K562 (cell line): ENCODE measurements around the gene PIK3CG. TPM values are rescaled to one million over a fixed set of nuclear protein-coding genes. Genes with fewer than 3 reads are reported as not detected.
A peak's percentile ranks its signal among the peaks of the same experiment; 100 is the strongest.

Experiments used
- BCL6 ChIP-seq: fragments of 250-450 bp; sonication (Bioruptor Pico); IDR thresholded peaks from 2 replicates; pipeline ENCODE4 v1.4.0; 2020
- ELF4 ChIP-seq: fragments of 450-650 bp; formaldehyde crosslinking; IDR thresholded peaks from 2 replicates; pipeline ENCODE4 v1.4.0; 2022; ENCODE audit warnings: missing genetic modification characterization
- EP400 ChIP-seq: fragments of 450-650 bp; IDR thresholded peaks from 2 replicates; pipeline ENCODE4 v1.6.1; 2017; ENCODE audit warnings: antibody characterized with exemption, mild to moderate bottlenecking, moderate library complexity
- FOXJ3 ChIP-seq: sonication (generic); formaldehyde crosslinking; IDR thresholded peaks from 2 replicates; pipeline ENCODE4 v1.4.0; 2020; ENCODE audit warnings: mild to moderate bottlenecking, missing genetic modification reagents
- MAFF ChIP-seq: IDR thresholded peaks from 2 replicates; pipeline ENCODE4 v1.6.1; 2012; ENCODE audit warnings: low read length, improper control_type of control experiment
- RHOXF2B ChIP-seq: fragments of 250-450 bp; sonication (Bioruptor Pico); conservative IDR thresholded peaks from 2 replicates; pipeline ENCODE4 v1.5.1; 2021
- SAFB2 ChIP-seq: fragments of 200-400 bp; formaldehyde crosslinking; IDR thresholded peaks from 2 replicates; pipeline ENCODE4 v1.6.1; 2018; ENCODE audit warnings: borderline replicate concordance, low read length, low read depth, moderate library complexity; ENCODE audit not compliant: severe bottlenecking
- TSC22D4 ChIP-seq: fragments of 450-650 bp; IDR thresholded peaks from 2 replicates; pipeline ENCODE4 v1.6.1; 2016; ENCODE audit warnings: missing genetic modification characterization, missing biosample characterization, control low read depth
- polyA plus RNA-seq, 8 experiments: library from polyadenylated mRNA; depleted of rRNA in 4 of 8; stranded (reverse) in 5 of 8; unstranded in 3 of 8; fragments of >200 nt; fragmentation: Nextera tagmentation in 2 of 8; fragmentation: Illumina TruSeq in 1 of 8; extraction: Ambion mirVana in 2 of 8; extraction: Trizol in 1 of 8; gene quantifications; 2 replicates each; pipeline versions ENCODE4 v1.2.1 to v1.2.3, GENCODE V29; 2011 to 2014; ENCODE audit warnings: inconsistent platforms in 1 of 8, missing spikeins in 1 of 8
- total RNA-seq, 7 experiments: library from RNA; depleted of rRNA in 6 of 7; stranded (reverse); fragments of >200 nt in 6 of 7; fragmentation: Illumina TruSeq in 2 of 7; extraction: Trizol in 2 of 7; gene quantifications; 2 replicates each; pipeline versions ENCODE4 v1.2.1 to v1.2.3, GENCODE V29; 2011 to 2021; ENCODE audit warnings: low replicate concordance in 1 of 7
- TF ChIP-seq, protein P1 (sequence below): IDR thresholded peaks from 2 replicates; pipeline ENCODE4 v1.6.1; 2011; ENCODE audit warnings: borderline replicate concordance, low read depth, mild to moderate bottlenecking, moderate library complexity, low read length; ENCODE audit not compliant: insufficient read depth, poor library complexity, severe bottlenecking
- TF ChIP-seq, protein P2 (sequence below): fragments of 250-450 bp; sonication (Bioruptor Pico); IDR thresholded peaks from 2 replicates; pipeline ENCODE4 v1.9.0; 2021; ENCODE audit warnings: mild to moderate bottlenecking, inconsistent platforms
- TF ChIP-seq, protein P3 (sequence below): fragments of 450-650 bp; formaldehyde crosslinking; IDR thresholded peaks from 2 replicates; pipeline ENCODE4 v1.4.0; 2020; ENCODE audit warnings: mild to moderate bottlenecking

Gene PIK3CG
- total and polyA plus RNA-seq, 9 of the 15 experiments (the other 6 are each of a cell fraction or from before 2014, with no cell fraction given): 5.3 to 42.5 (median 29.0) TPM

DNA sequence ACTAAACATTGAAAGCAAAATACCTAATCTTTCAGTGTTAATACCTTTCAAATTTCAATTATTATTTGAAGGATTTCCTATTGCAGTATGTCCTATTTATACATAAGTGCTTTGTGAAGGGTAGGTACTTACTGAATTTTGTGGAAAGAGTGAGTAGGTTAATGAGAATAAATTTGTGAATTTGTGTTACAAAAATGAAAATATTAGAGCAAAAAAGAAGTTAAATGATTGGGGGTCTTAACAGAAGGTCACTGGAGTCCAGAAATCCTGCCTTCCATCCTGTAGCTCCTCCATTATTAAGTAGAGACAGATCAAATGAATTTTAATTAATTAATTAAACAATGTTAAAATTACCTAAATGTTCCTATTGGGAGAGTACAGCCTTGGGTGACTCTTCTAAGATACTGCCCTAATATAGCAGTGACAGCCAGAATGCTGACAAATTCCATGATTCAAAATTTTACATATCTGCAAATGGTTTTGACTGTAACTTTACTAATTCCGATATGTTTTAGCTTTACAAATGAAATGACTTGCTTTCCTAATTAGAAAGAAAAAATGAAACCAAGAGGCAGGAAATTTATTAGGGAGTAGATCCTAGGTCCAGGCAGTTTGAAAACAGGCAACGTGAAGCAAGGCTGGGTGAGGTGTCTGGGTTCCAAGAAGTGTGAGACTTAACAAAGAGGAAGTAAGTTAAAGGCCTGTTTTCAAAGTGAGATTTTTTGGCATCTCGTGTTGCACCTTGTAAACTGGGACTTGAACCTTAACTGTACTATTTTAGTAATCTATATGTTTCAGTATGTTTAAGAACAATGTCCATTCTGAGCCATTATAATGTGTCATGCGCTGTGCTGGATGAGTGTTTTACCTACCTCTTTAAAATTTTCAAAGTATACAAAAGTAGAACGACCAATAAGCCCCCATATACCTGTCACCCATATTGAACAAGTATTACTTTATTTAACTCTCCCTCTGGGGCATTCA lies 1.5 kb downstream of the PIK3CG start (continued):
- TF ChIP-seq, protein P1, sequence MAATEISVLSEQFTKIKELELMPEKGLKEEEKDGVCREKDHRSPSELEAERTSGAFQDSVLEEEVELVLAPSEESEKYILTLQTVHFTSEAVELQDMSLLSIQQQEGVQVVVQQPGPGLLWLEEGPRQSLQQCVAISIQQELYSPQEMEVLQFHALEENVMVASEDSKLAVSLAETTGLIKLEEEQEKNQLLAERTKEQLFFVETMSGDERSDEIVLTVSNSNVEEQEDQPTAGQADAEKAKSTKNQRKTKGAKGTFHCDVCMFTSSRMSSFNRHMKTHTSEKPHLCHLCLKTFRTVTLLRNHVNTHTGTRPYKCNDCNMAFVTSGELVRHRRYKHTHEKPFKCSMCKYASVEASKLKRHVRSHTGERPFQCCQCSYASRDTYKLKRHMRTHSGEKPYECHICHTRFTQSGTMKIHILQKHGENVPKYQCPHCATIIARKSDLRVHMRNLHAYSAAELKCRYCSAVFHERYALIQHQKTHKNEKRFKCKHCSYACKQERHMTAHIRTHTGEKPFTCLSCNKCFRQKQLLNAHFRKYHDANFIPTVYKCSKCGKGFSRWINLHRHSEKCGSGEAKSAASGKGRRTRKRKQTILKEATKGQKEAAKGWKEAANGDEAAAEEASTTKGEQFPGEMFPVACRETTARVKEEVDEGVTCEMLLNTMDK: no peak
- TF ChIP-seq, protein P2, sequence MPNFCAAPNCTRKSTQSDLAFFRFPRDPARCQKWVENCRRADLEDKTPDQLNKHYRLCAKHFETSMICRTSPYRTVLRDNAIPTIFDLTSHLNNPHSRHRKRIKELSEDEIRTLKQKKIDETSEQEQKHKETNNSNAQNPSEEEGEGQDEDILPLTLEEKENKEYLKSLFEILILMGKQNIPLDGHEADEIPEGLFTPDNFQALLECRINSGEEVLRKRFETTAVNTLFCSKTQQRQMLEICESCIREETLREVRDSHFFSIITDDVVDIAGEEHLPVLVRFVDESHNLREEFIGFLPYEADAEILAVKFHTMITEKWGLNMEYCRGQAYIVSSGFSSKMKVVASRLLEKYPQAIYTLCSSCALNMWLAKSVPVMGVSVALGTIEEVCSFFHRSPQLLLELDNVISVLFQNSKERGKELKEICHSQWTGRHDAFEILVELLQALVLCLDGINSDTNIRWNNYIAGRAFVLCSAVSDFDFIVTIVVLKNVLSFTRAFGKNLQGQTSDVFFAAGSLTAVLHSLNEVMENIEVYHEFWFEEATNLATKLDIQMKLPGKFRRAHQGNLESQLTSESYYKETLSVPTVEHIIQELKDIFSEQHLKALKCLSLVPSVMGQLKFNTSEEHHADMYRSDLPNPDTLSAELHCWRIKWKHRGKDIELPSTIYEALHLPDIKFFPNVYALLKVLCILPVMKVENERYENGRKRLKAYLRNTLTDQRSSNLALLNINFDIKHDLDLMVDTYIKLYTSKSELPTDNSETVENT: 0 out of 2 replicates have a peak, but pooled peaks have one; percentile 42
- TF ChIP-seq TSC22D4 (tag): no peak
- TF ChIP-seq SAFB2: no peak
- TF ChIP-seq FOXJ3 (CRISPR knock-in tag): no peak
- TF ChIP-seq MAFF: 0 out of 2 replicates have a peak, but pooled peaks have one; percentile 1
- TF ChIP-seq RHOXF2B (CRISPR knock-in tag): no peak
- TF ChIP-seq, protein P3, sequence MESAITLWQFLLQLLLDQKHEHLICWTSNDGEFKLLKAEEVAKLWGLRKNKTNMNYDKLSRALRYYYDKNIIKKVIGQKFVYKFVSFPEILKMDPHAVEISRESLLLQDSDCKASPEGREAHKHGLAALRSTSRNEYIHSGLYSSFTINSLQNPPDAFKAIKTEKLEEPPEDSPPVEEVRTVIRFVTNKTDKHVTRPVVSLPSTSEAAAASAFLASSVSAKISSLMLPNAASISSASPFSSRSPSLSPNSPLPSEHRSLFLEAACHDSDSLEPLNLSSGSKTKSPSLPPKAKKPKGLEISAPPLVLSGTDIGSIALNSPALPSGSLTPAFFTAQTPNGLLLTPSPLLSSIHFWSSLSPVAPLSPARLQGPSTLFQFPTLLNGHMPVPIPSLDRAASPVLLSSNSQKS (CRISPR knock-in tag): 0 out of 2 replicates have a peak, but pooled peaks have one; percentile 36
- TF ChIP-seq ELF4 (CRISPR knock-in tag): peak; percentile 67; the same call in 1 of the 2 replicates
- peak; percentile 49; the same call in 1 of the 2 replicates for TF ChIP-seq EP400
- TF ChIP-seq BCL6 (CRISPR knock-in tag): 0 out of 2 replicates have a peak, but pooled peaks have one; percentile 20
